ENCODE measurements around the gene GALNT18.

GALNT18 gene

GRCh38 chr11:11227296-11228085 is 394.3 kb downstream of the GALNT18 start:
- Histone ChIP-seq H3K9ac (ENCODE audit: low read length) (no peak overlapping the region), H3K9me3 (ENCODE audit: control insufficient read depth, low read length) (peaks cover 10% of the 10 kb centered on the region), H3K4me1 (ENCODE audit: control insufficient read depth, insufficient read depth, low read length) (peaks cover 11% of the 10 kb centered on the region), H3K36me3 (ENCODE audit: control insufficient read depth, insufficient read depth, low read length, severe bottlenecking) (no peaks in the 10 kb centered on the region), H3K4me3 (ENCODE audit: low read length) (no peak overlapping the region), H3K27me3 (replicated peaks; ENCODE audit: control insufficient read depth, insufficient read depth, low read length) (peaks cover 34% of the 10 kb centered on the region)
- DNase-seq (ENCODE audit: low read depth) = no peak
